ENCODE data around the gene MED1.

The MED1 gene

DNA sequence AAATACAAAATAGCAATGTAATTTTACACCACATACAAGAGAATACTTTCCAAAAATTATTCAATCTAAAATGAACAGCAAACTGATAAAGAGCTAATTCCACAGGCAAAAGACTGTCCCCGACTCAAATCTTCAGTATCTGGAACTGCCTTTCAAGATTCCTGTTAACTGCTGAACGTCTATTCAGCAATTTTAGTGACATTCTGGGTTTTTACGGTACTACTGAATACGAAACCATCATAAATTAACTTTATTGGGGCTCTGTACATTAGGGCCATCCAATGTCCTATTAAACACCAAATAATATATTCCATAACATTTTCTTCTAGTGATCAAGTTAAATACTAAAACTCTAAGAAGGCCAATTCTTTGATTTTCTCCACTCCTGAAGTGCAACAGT lies 51.3 kb downstream of the MED1 start:
- TF ChIP-seq CREB1 (IDR thresholded peaks at IDR 0.05; ENCODE audit: low read depth) = no peak
- TF ChIP-seq EP300 (IDR thresholded peaks at IDR 0.05; ENCODE audit: borderline replicate concordance) = no peak
- TF ChIP-seq ZBTB7A (IDR thresholded peaks at IDR 0.05; ENCODE audit: low read depth) = no peak
- no peak for TF ChIP-seq TEAD4 (IDR thresholded peaks at IDR 0.05)
- TF ChIP-seq, protein P1, sequence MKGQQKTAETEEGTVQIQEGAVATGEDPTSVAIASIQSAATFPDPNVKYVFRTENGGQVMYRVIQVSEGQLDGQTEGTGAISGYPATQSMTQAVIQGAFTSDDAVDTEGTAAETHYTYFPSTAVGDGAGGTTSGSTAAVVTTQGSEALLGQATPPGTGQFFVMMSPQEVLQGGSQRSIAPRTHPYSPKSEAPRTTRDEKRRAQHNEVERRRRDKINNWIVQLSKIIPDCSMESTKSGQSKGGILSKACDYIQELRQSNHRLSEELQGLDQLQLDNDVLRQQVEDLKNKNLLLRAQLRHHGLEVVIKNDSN (IDR thresholded peaks at IDR 0.05) = no peak
- no peak for TF ChIP-seq RAD21 (IDR thresholded peaks at IDR 0.05; ENCODE audit: low read depth)

- TF ChIP-seq TAF1 (IDR thresholded peaks at IDR 0.05; ENCODE audit: low read depth) = no peak
- TF ChIP-seq RAD21 (IDR thresholded peaks at IDR 0.05; ENCODE audit: low read depth) = peak; percentile 27; the same call in 1 of the 2 replicates
- TF ChIP-seq CREB1 (IDR thresholded peaks at IDR 0.05; ENCODE audit: low read depth) = no peak
- TF ChIP-seq CEBPB (IDR thresholded peaks at IDR 0.05) = no peak
- TF ChIP-seq EGR1 (IDR thresholded peaks at IDR 0.05) = no peak
Observed at GRCh38 chr17:39393736-39394135, 57.3 kb downstream of the MED1 start.

DNA sequence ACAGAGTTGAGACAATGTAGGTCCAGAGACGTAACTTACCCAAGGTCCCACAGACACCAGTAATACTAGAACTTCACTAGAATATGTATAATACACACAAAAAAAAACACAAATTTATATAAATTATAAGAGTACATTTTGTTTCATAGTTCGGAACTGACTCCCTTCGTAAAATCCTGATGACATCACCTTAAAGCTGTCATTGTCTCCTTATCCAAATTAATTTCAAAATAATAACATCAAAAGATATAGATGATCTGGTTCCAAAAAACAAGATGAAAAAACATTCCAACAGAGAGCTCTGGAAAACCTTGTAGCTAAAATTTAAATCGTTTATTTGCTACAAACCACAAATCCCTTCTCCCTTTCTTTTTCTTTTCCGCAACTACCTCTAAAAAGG lies 59.6 kb downstream of the MED1 start:
- TF ChIP-seq NFIC (IDR thresholded peaks at IDR 0.05) (no peak), FOXM1 (IDR thresholded peaks at IDR 0.05; ENCODE audit: borderline replicate concordance, low read depth) (no peak), TAF1 (IDR thresholded peaks at IDR 0.05; ENCODE audit: low read depth) (no peak), CEBPB (IDR thresholded peaks at IDR 0.05) (no peak), YY1 (IDR thresholded peaks at IDR 0.05; ENCODE audit: low read depth) (no peak), EGR1 (IDR thresholded peaks at IDR 0.05) (no peak), CREB1 (IDR thresholded peaks at IDR 0.05; ENCODE audit: low read depth) (no peak), TCF12 (IDR thresholded peaks at IDR 0.05; ENCODE audit: low read depth) (no peak), EP300 (IDR thresholded peaks at IDR 0.05; ENCODE audit: borderline replicate concordance) (no peak), ZBTB7A (IDR thresholded peaks at IDR 0.05; ENCODE audit: low read depth) (no peak), RAD21 (IDR thresholded peaks at IDR 0.05; ENCODE audit: low read depth) (no peak), TEAD4 (IDR thresholded peaks at IDR 0.05) (no peak)
- TF ChIP-seq, protein P2, sequence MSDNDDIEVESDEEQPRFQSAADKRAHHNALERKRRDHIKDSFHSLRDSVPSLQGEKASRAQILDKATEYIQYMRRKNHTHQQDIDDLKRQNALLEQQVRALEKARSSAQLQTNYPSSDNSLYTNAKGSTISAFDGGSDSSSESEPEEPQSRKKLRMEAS (IDR thresholded peaks at IDR 0.05) = no peak
- TF ChIP-seq, protein P1 (IDR thresholded peaks at IDR 0.05) = no peak
- TF ChIP-seq, protein P3, sequence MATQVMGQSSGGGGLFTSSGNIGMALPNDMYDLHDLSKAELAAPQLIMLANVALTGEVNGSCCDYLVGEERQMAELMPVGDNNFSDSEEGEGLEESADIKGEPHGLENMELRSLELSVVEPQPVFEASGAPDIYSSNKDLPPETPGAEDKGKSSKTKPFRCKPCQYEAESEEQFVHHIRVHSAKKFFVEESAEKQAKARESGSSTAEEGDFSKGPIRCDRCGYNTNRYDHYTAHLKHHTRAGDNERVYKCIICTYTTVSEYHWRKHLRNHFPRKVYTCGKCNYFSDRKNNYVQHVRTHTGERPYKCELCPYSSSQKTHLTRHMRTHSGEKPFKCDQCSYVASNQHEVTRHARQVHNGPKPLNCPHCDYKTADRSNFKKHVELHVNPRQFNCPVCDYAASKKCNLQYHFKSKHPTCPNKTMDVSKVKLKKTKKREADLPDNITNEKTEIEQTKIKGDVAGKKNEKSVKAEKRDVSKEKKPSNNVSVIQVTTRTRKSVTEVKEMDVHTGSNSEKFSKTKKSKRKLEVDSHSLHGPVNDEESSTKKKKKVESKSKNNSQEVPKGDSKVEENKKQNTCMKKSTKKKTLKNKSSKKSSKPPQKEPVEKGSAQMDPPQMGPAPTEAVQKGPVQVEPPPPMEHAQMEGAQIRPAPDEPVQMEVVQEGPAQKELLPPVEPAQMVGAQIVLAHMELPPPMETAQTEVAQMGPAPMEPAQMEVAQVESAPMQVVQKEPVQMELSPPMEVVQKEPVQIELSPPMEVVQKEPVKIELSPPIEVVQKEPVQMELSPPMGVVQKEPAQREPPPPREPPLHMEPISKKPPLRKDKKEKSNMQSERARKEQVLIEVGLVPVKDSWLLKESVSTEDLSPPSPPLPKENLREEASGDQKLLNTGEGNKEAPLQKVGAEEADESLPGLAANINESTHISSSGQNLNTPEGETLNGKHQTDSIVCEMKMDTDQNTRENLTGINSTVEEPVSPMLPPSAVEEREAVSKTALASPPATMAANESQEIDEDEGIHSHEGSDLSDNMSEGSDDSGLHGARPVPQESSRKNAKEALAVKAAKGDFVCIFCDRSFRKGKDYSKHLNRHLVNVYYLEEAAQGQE (IDR thresholded peaks at IDR 0.05; ENCODE audit: low read depth) = no peak

- TF ChIP-seq TEAD4 (IDR thresholded peaks at IDR 0.05) = no peak
- no peak for TF ChIP-seq NFIC (IDR thresholded peaks at IDR 0.05)
- TF ChIP-seq YY1 (IDR thresholded peaks at IDR 0.05; ENCODE audit: low read depth) = no peak
- TF ChIP-seq CEBPB (IDR thresholded peaks at IDR 0.05) = no peak
- no peak for TF ChIP-seq ZBTB7A (IDR thresholded peaks at IDR 0.05; ENCODE audit: low read depth)
- TF ChIP-seq TCF12 (IDR thresholded peaks at IDR 0.05; ENCODE audit: low read depth) = no peak
- TF ChIP-seq, protein P1 (IDR thresholded peaks at IDR 0.05) = no peak
- no peak for TF ChIP-seq FOXM1 (IDR thresholded peaks at IDR 0.05; ENCODE audit: borderline replicate concordance, low read depth)
- TF ChIP-seq, protein P2 (IDR thresholded peaks at IDR 0.05) = no peak
- TF ChIP-seq, protein P3 (IDR thresholded peaks at IDR 0.05; ENCODE audit: low read depth) = no peak
- TF ChIP-seq RAD21 (IDR thresholded peaks at IDR 0.05; ENCODE audit: low read depth) = no peak
- TF ChIP-seq EGR1 (IDR thresholded peaks at IDR 0.05) = no peak
- no peak for TF ChIP-seq TAF1 (IDR thresholded peaks at IDR 0.05; ENCODE audit: low read depth)
- TF ChIP-seq EP300 (IDR thresholded peaks at IDR 0.05; ENCODE audit: borderline replicate concordance) = no peak
- no peak for TF ChIP-seq CREB1 (IDR thresholded peaks at IDR 0.05; ENCODE audit: low read depth)
Observed at GRCh38 chr17:39385040-39385439, 66.0 kb downstream of the MED1 start.

- TF ChIP-seq EGR1 (IDR thresholded peaks at IDR 0.05) (no peak), ZBTB7A (IDR thresholded peaks at IDR 0.05; ENCODE audit: low read depth) (no peak), TAF1 (IDR thresholded peaks at IDR 0.05; ENCODE audit: low read depth) (no peak), TEAD4 (IDR thresholded peaks at IDR 0.05) (no peak), TCF12 (IDR thresholded peaks at IDR 0.05; ENCODE audit: low read depth) (no peak), EP300 (IDR thresholded peaks at IDR 0.05; ENCODE audit: borderline replicate concordance) (no peak), YY1 (IDR thresholded peaks at IDR 0.05; ENCODE audit: low read depth) (no peak), FOXM1 (IDR thresholded peaks at IDR 0.05; ENCODE audit: borderline replicate concordance, low read depth) (no peak)
- TF ChIP-seq, protein P2 (IDR thresholded peaks at IDR 0.05) = no peak
- TF ChIP-seq, protein P1 (IDR thresholded peaks at IDR 0.05) = no peak
Observed at GRCh38 chr17:39380144-39380543, 70.9 kb downstream of the MED1 start.

Data from Ishikawa (cell line).